ENCODE measurements around the gene SCYL2. TPM values are rescaled to one million over a fixed set of nuclear protein-coding genes. Genes with fewer than 3 reads are reported as not detected.
"Not testable (repeated sequence)": the region's sequence is repeated elsewhere in the genome, so short reads cannot be mapped to it uniquely, and the experiment has no call there.

Gene SCYL2
- total RNA-seq, 2 experiments from 2014 or later = 19.4 to 20.7 TPM

DNA sequence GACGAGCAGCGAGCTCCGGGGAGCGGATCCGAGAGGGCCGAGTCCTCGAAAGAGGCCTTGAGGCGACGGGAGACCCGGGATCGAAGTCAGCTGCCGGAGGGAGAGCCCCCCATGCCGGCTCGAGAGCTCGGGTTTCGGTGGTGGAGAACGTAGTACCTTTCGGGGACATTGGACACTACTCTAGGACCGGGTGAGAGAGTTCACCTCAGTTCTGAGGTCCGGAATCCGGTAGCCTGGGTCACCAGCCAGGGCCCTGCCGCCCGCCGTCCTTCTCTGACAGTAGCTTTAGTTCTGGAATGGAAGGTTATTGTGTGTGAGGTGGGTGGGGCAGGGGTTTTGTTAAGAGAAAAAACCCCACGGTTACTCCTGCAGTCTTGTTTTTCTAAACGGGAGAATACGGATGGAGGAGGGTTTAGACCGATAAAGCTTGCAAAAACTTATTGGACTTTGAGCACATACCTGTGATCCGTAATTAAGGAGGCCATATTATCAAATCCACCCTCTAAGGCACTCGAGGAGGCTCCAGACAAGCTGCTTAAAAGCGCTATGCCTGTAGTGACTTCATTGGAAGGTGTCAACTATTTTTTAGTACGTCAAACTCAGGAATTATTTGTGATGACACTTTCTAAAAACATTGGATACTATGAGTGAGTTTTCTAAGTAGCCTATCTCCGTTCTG, 765 bp downstream of the SCYL2 start:
- Mint-ChIP-seq H3K27me3 (ENCODE audit: low read depth) (no peaks in the 10 kb centered on the region), H3K4me1 (ENCODE audit: low read depth) (peaks cover 32% of the 10 kb centered on the region), H3K9me3 (no peaks in the 10 kb centered on the region), H3K36me3 (ENCODE audit: low read depth) (no peaks in the 10 kb centered on the region), H3K4me3 (peak overlapping the region; percentile 96), H3K27ac (peak overlapping the region; percentile 75)
- intact Hi-C loops (cut with micrococcal nuclease) = loop anchor here (1.0 to 5.0 kb wide), 12 partner anchors 62 to 1853 kb away; partner anchors contain the start of genes ACTR6, BLTP3B, DRAM1 and GAS2L3
- peak; percentile 15 for DNase-seq
- CTCF ChIA-PET = interaction anchor here (2.8 kb wide), 1 partner anchor 33 kb away, joined by 9 read pairs; no protein-coding TSS in a partner anchor

DNA sequence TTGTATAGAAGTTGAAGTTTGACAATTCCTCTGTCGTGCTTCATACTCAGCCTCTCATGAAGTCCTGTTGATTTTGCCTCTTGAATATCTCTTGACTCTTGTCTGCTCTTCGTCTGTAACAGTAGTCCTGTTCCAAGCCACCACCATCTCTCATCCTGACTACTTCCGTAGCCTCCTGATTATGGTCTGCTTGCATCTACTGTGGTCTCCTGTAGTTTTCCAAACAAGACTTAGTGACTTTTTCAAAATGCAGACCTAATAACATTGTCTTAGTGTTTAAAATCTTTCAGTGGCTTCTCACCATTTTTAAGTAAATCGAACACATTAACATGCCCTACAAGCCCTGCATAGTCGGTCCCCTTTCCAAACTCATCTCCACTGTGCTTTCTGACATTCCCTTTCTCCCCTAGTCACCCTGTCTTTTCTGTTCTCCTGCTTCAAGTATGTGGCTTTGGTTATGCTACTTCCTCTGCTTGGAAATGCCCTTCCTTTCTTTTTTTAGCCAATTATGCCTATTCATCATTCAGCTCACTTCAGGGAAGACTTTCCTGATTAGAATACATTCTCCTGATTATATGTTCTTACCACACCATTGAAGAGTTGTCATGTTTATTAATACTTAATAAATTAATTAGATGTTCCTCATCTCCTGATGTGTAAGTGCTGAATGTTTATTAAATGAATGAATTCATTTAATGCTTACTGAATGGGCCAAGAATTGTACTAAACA, 2.0 kb downstream of the SCYL2 start:
- no peaks in the 10 kb centered on the region for H3K9me3 Mint-ChIP-seq

DNA sequence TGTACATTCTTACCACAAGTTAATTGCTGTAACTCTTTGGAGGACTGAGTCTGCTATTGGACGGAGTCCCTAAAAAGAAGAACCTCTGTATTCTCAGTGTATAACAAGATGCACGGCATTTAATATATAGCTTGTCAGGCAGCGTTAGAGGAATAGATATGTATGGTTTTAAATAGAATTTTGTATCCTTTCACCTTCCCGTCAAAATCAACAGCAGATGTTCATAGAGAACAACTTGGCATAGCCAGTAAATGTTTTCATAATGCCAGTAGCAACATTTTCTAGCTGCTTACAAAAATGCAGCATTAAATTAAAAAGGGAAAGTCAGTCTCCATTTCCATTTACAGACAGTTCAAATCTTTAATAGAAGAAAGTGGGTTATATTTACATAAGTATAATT, 6.8 kb downstream of the SCYL2 start:
- H3K4me3 Mint-ChIP-seq = no peak overlapping the region
- CTCF ChIA-PET = interaction anchor here (1.1 kb wide), 1 partner anchor 45 kb away, joined by 3 read pairs; no protein-coding TSS in a partner anchor
- H3K4me1 Mint-ChIP-seq (ENCODE audit: low read depth) = peaks cover 56% of the 10 kb centered on the region

More for the DNA sequence above, 2.0 kb downstream of the SCYL2 start:
- DNase-seq = no peak
- CTCF ChIA-PET = no interaction called here
- Mint-ChIP-seq H3K4me1 (ENCODE audit: low read depth) (peaks cover 43% of the 10 kb centered on the region), H3K4me3 (peak overlapping the region; percentile 96), H3K36me3 (ENCODE audit: low read depth) (no peaks in the 10 kb centered on the region), H3K27ac (no peak overlapping the region), H3K27me3 (ENCODE audit: low read depth) (no peaks in the 10 kb centered on the region)
- intact Hi-C loops (cut with micrococcal nuclease) = loop anchor here (5.0 kb wide), 3 partner anchors 1608 to 1767 kb away; partner anchors contain the start of genes DRAM1 and TMPO

DNA sequence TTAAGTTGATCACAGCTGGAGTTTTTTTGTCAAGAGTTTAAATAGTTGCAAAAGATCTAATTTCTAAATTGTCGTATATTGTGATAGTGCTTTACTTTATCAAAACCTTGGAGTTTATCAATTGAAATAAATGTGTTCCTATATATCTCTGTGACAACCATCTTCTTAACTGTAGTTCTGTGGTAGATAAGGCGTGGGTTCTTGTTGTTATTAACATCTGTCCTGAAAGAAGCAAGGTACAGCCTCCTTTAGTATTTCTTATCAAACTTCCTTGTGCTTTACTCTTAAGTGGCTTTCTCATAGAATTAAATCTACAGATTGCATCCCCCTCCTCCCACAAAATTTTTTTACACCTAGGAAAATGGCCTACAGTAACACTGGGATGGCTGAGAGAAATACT, 7.3 kb downstream of the SCYL2 start:
- Mint-ChIP-seq H3K4me3 (no peak overlapping the region), H3K27ac (no peak overlapping the region), H3K27me3 (ENCODE audit: low read depth) (no peaks in the 10 kb centered on the region), H3K36me3 (ENCODE audit: low read depth) (peaks cover 5% of the 10 kb centered on the region), H3K9me3 (no peaks in the 10 kb centered on the region), H3K4me1 (ENCODE audit: low read depth) (peaks cover 54% of the 10 kb centered on the region)
- CTCF ChIA-PET = interaction anchor here (0.7 to 1.1 kb wide), 2 partner anchors 34 to 45 kb away, joined by 3 to 4 read pairs; no protein-coding TSS in a partner anchor
- intact Hi-C loops (cut with micrococcal nuclease) = no loop called here
- DNase-seq = no peak

More for the DNA sequence above, 6.8 kb downstream of the SCYL2 start:
- H3K9me3 Mint-ChIP-seq = no peaks in the 10 kb centered on the region
- no peak for DNase-seq
- H3K36me3 Mint-ChIP-seq (ENCODE audit: low read depth) = peaks cover 5% of the 10 kb centered on the region
- H3K27ac Mint-ChIP-seq = no peak overlapping the region
- intact Hi-C loops (cut with micrococcal nuclease) = no loop called here
- no peaks in the 10 kb centered on the region for H3K27me3 Mint-ChIP-seq (ENCODE audit: low read depth)

DNA sequence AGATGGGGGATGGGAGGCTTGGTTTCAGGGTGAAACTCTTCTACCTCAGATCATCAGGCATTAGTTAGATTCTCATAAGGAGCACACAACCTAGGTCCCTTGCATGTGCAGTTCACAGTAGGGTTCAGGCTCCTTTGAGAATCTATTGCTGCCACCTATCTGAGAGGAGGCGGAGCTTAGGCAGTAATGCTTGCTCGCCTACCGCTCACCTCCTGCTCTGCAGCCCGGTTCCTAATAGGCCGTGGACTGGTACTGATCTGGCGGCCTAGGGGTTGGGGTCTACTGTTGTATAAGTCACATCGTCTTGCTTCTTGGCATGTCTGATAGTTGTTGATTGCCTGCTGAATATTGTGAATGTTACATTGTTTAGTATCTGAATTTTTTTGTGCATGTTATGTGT, 12.2 kb downstream of the SCYL2 start:
- H3K36me3 Mint-ChIP-seq (ENCODE audit: low read depth) = peaks cover 6% of the 10 kb centered on the region
- no peak overlapping the region for H3K4me3 Mint-ChIP-seq
- DNase-seq = no peak
- CTCF ChIA-PET = interaction anchor here (0.9 kb wide), 1 partner anchor 44 kb away, joined by 6 read pairs; no protein-coding TSS in a partner anchor
- H3K27ac Mint-ChIP-seq = no peak overlapping the region
- H3K9me3 Mint-ChIP-seq = no peaks in the 10 kb centered on the region
- H3K4me1 Mint-ChIP-seq (ENCODE audit: low read depth) = peaks cover 33% of the 10 kb centered on the region
- intact Hi-C loops (cut with micrococcal nuclease) = no loop called here
- no peaks in the 10 kb centered on the region for H3K27me3 Mint-ChIP-seq (ENCODE audit: low read depth)

DNA sequence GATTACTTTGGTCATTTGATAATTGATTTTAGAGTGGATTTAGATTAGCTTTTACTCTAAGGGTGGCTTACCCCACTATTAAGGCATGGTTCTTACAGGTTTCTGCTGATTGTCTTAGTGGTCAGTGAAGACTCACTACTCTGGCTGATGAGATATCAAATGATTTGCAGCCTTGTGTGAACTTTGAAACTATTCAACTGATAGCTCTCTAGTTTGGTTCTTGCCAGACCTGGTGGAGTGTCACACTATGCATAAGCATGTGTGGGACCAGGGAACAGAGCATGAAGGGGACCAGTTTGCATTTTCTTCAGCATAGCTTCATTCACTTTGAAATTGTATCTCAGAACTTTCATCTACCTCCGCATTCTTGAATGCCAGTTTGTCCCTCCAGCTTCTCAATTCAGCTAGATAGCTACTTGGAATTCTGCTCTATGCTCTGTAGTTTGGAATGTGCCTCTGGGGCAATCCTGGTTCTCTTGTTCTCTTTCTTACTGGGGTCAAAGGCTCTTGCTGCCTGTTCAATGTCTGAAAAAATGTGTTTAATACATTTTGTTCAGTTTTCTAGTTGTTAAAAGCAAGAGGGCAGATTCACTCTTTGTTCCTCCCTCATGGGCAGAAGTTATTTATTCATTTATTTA, 12.7 kb downstream of the SCYL2 start:
- intact Hi-C loops (cut with micrococcal nuclease) = no loop called here
- CTCF ChIA-PET = interaction anchor here (0.9 kb wide), 1 partner anchor 45 kb away, joined by 6 read pairs; no protein-coding TSS in a partner anchor
- no peaks in the 10 kb centered on the region for H3K27me3 Mint-ChIP-seq (ENCODE audit: low read depth)
- DNase-seq = no peak
- H3K36me3 Mint-ChIP-seq (ENCODE audit: low read depth) = peaks cover 6% of the 10 kb centered on the region
- no peak overlapping the region for H3K4me3 Mint-ChIP-seq
- peaks cover 28% of the 10 kb centered on the region for H3K4me1 Mint-ChIP-seq (ENCODE audit: low read depth)
- H3K9me3 Mint-ChIP-seq = no peaks in the 10 kb centered on the region
- no peak overlapping the region for H3K27ac Mint-ChIP-seq

DNA sequence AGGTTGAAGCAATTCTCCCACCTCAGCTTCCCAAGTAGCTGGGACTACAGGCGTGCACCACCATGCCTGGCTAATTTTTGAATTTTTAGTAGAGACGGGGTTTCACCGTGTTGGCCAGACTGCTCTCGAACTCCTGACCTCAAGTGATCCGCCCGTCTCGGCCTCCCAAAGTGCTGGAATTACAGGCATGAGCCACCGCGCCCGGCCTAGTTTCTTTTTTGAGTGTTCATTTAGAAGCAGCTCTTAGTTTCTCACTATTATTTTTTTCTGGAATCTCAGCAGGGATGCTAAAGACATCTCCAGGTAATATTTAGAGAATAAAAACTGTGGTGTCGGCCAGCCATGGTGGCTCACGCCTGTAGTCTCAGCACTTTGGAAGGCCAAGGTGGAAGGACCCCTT, 17.6 kb downstream of the SCYL2 start:
- H3K4me1 Mint-ChIP-seq (ENCODE audit: low read depth); H3K27ac Mint-ChIP-seq; intact Hi-C loops (cut with micrococcal nuclease); H3K9me3 Mint-ChIP-seq; H3K36me3 Mint-ChIP-seq (ENCODE audit: low read depth); DNase-seq; H3K4me3 Mint-ChIP-seq; H3K27me3 Mint-ChIP-seq (ENCODE audit: low read depth); CTCF ChIA-PET: not testable (repeated sequence)

DNA sequence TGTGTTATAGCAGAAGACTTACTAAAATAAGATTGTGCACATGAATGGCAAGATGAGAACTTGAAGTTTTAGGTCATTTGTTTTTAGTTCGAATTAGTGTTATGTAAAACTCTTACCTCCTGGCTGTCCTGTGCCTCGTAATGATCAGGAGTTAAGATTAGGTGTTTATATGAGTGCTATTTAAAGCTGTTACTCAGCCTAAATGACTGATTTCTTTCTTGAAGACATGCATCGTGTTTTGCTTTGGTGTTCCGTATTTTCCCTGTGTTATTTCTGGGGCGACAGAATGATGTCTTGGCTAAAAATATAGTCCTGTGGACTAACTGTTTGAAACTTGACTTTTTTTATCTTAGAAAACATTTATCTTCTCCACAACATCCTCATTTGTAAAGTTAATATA, 22.1 kb downstream of the SCYL2 start:
- peaks cover 12% of the 10 kb centered on the region for H3K36me3 Mint-ChIP-seq (ENCODE audit: low read depth)
- CTCF ChIA-PET = no interaction called here
- H3K4me1 Mint-ChIP-seq (ENCODE audit: low read depth) = no peaks in the 10 kb centered on the region
- no peaks in the 10 kb centered on the region for H3K27me3 Mint-ChIP-seq (ENCODE audit: low read depth)
- no peak overlapping the region for H3K4me3 Mint-ChIP-seq
- no peak overlapping the region for H3K27ac Mint-ChIP-seq
- intact Hi-C loops (cut with micrococcal nuclease) = no loop called here
- no peak for DNase-seq
- H3K9me3 Mint-ChIP-seq = no peaks in the 10 kb centered on the region

DNA sequence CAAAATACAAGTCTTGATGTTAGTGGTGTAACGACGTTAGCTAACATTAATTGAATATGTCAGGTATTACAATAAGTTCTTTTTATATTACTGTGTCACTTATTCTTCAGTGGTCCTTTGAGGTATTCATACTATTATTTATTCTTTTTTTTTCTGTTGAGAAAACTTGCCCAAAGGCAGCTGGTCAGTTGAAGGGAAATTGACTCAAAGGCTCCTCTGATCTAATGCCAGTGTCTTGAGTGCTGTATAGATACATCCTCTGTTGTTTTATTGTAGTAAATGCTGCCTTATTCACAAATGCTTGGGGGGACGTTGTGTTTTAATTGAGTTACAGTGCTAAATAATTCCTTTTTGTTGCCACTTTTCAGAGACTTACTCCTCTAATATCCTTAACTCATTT, 23.0 kb downstream of the SCYL2 start:
- Mint-ChIP-seq H3K36me3 (ENCODE audit: low read depth) (peaks cover 12% of the 10 kb centered on the region), H3K4me3 (no peak overlapping the region), H3K9me3 (no peaks in the 10 kb centered on the region), H3K4me1 (ENCODE audit: low read depth) (no peaks in the 10 kb centered on the region), H3K27me3 (ENCODE audit: low read depth) (no peaks in the 10 kb centered on the region), H3K27ac (no peak overlapping the region)
- intact Hi-C loops (cut with micrococcal nuclease) = no loop called here
- no peak for DNase-seq
- CTCF ChIA-PET = no interaction called here

DNA sequence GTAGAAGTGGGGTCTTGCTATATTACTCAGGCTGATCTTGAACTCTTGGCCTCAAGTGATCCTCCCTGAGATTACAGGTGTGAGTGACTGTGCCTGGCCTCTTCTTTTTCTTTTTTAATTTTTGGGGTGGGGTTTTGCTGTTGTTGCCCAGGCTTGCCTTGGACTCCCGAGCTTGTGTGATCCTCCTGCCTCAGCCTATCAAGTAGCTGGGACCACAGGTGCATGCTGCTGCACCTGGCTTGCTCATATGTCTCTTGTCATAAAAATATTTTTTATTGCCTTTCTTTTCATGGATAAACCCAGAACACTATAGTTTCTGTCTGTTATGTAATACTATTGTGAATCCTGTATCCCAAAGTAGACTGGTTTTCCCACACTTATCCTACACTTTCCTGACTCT, 26.0 kb downstream of the SCYL2 start:
- CTCF ChIA-PET = interaction anchor here (0.6 kb wide), 1 partner anchor 141 kb away, joined by 3 read pairs; no protein-coding TSS in a partner anchor
- Mint-ChIP-seq H3K4me3 (no peak overlapping the region), H3K9me3 (no peaks in the 10 kb centered on the region), H3K4me1 (ENCODE audit: low read depth) (no peaks in the 10 kb centered on the region), H3K27ac (no peak overlapping the region), H3K27me3 (ENCODE audit: low read depth) (no peaks in the 10 kb centered on the region), H3K36me3 (ENCODE audit: low read depth) (peaks cover 17% of the 10 kb centered on the region)
- no peak for DNase-seq
- intact Hi-C loops (cut with micrococcal nuclease) = no loop called here

DNA sequence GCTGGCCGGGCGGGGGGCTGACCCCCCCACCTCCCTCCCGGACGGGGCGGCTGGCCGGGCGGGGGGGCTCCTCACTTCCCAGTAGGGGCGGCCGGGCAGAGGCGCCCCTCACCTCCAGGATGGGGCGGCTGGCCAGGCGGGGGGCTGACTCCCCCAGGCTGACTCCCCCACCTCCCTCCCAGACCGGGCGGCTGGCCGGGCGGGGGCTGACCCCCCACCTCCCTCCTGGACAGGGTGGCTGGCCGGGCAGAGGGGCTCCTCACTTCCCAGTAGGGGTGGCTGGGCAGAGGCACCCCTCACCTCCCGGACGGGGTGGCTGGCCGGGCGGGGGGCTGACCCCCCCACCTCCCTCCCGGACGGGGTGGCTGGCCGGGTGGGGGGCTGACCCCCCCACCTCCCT, 27.4 kb downstream of the SCYL2 start:
- H3K4me3 Mint-ChIP-seq; intact Hi-C loops (cut with micrococcal nuclease); H3K27ac Mint-ChIP-seq; H3K4me1 Mint-ChIP-seq (ENCODE audit: low read depth); H3K9me3 Mint-ChIP-seq; H3K27me3 Mint-ChIP-seq (ENCODE audit: low read depth); CTCF ChIA-PET; DNase-seq: not testable (repeated sequence)
- peaks cover 28% of the 10 kb centered on the region for H3K36me3 Mint-ChIP-seq (ENCODE audit: low read depth)

DNA sequence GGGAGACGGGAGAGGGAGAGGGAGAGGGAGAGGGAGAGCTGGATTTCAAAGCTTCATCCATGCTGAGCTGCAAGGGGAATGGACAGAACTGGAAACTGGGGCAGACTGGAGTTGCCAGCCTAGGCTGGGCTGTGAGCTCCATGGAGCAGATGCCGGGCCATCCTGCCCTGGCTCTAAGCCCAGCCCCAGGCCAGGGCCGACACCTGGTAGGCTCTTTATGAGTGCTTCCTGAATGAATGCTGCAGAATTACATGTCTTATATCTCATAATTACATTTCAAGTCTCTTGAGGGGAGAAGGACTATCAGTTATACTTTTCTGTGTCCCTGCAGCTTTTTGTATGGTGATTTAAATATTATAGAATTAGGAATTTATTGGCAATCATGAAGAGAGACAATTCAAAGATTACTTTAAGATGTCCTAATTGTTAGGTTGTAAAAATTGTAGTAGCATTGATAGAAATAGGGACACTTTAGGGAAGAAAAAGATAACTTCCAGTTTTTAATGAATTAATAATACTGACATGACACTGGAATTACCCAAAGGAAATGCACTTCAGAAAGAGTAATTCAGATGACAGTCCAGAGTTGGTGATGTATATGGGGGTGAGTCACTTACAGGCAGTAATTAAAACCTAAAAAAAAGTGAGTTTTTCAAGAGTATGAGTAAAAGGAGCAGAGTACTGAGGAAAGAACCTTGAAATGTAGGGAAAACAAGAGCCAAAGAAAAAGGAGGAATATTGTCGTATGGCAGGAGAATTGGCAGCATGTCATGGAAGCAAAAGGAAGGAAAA, 29.0 kb downstream of the SCYL2 start:
- H3K4me3 Mint-ChIP-seq = no peak overlapping the region
- peaks cover 41% of the 10 kb centered on the region for H3K36me3 Mint-ChIP-seq (ENCODE audit: low read depth)
- DNase-seq = no peak
- peaks cover 10% of the 10 kb centered on the region for H3K9me3 Mint-ChIP-seq
- no peaks in the 10 kb centered on the region for H3K27me3 Mint-ChIP-seq (ENCODE audit: low read depth)
- H3K4me1 Mint-ChIP-seq (ENCODE audit: low read depth) = no peaks in the 10 kb centered on the region
- intact Hi-C loops (cut with micrococcal nuclease) = no loop called here
- H3K27ac Mint-ChIP-seq = no peak overlapping the region
- CTCF ChIA-PET = interaction anchor here (1.1 kb wide), 1 partner anchor 61 kb away, joined by 5 read pairs; no protein-coding TSS in a partner anchor

Data from activated naive CD4-positive, alpha-beta T cell treated with anti-CD3 and anti-CD28 coated beads for 36 hours (primary cell).